Measurements from ENCODE around the gene TLL2.

TLL2 gene

DNA sequence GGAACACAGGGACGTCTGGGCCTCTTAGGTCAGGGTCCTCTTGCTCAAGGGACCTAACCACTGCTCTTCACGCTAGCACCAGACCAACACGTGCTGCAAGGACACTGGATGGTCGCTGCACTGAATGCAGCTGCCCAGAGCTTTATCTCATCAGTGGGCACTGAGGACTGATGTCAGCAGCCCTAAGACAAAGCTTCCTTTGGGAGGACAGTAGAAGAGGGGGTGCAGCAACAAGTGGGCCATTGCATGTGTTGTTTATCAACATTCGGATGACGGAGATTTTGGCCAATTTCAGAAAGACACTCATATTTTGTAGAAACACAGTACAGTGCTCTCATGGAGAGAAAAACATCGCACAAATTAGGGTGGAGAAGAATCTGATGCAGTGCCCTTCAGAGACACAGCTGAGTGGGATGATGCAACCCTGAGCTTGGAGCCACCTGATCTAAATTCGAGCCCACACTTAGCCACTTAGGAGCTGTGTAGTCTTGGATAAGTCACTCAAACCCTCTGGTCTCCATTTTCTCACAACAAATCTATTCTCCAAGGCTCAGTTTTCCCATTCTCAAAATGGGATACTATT is 156.6 kb downstream of the TLL2 start:
- TF ChIP-seq, protein P1, sequence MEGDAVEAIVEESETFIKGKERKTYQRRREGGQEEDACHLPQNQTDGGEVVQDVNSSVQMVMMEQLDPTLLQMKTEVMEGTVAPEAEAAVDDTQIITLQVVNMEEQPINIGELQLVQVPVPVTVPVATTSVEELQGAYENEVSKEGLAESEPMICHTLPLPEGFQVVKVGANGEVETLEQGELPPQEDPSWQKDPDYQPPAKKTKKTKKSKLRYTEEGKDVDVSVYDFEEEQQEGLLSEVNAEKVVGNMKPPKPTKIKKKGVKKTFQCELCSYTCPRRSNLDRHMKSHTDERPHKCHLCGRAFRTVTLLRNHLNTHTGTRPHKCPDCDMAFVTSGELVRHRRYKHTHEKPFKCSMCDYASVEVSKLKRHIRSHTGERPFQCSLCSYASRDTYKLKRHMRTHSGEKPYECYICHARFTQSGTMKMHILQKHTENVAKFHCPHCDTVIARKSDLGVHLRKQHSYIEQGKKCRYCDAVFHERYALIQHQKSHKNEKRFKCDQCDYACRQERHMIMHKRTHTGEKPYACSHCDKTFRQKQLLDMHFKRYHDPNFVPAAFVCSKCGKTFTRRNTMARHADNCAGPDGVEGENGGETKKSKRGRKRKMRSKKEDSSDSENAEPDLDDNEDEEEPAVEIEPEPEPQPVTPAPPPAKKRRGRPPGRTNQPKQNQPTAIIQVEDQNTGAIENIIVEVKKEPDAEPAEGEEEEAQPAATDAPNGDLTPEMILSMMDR (IDR thresholded peaks at IDR 0.05; ENCODE audit: insufficient read depth, low read depth, low read length, missing control alignments) = no peak
- DNase-seq (ENCODE audit: low read depth) = no peak
- no peak overlapping the region for H3K4me3 ChIP-seq (ENCODE audit: low read length)

DNA sequence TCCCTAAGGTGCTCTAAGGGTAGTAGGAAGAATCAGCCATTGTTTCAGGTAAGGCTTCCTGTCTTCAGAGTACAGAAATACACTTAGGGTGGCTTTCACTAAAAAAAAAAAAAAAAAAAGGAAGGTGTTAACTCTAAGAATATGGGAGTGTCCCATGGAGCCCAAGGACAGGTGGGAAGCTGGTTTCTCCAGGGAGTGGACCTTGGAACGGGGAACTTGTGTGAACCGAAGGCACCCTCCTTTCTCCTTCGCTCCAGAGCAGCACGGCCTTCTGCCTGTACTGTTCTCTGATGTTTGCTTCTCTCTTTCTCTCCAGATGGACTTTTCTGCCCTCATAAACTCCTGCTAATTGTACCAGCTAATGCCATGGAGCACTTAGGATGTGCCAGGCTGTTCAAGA is 161.1 kb downstream of the TLL2 start:
- TF ChIP-seq, protein P1 (IDR thresholded peaks at IDR 0.05; ENCODE audit: insufficient read depth, low read depth, low read length, missing control alignments) = no peak
- H3K4me3 ChIP-seq (ENCODE audit: low read length) = no peak overlapping the region
- DNase-seq (ENCODE audit: low read depth) = no peak

DNA sequence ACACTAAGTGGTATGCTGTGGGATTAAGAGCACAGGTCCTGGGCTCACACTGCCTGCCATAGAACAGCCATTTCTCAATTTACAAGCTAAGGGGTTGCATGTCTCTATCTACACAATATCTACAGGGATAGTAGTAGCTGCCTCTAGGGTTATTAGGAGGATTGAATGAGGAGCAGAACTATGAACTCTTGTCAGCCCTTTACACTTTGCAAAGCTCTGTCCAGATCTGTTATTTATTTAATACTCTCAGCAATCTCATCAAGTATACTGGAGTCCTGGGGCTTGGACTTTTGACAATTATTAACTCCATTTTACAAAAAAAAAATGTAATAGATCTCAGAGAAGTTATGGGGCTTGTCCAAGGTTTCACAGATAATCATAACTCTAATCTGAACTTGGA is 161.7 kb downstream of the TLL2 start:
- TF ChIP-seq, protein P1 (IDR thresholded peaks at IDR 0.05; ENCODE audit: insufficient read depth, low read depth, low read length, missing control alignments) = no peak
- DNase-seq (ENCODE audit: low read depth) = no peak
- no peak overlapping the region for H3K4me3 ChIP-seq (ENCODE audit: low read length)

DNA sequence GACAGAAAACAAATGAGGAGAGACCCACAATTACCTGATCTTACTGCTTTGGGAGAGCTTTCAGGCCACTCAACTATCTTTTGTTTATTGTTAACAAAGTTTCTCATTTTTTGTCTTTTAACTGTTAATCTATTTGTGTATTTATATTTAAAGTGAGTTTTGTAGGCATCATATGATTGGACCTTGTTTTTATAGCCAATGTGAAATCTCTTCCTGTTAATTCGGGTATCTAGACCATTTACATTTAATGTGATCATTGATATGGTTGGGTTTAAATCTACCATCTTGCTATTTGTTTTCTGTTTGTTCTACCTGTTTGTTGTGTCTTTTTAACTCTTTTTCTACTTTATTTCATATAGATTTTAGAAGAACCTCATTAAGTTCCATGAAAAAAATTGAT is 167.4 kb downstream of the TLL2 start:
- H3K4me3 ChIP-seq (ENCODE audit: low read length) = no peak overlapping the region
- TF ChIP-seq, protein P1 (IDR thresholded peaks at IDR 0.05; ENCODE audit: insufficient read depth, low read depth, low read length, missing control alignments) = no peak
- no peak for DNase-seq (ENCODE audit: low read depth)

DNA sequence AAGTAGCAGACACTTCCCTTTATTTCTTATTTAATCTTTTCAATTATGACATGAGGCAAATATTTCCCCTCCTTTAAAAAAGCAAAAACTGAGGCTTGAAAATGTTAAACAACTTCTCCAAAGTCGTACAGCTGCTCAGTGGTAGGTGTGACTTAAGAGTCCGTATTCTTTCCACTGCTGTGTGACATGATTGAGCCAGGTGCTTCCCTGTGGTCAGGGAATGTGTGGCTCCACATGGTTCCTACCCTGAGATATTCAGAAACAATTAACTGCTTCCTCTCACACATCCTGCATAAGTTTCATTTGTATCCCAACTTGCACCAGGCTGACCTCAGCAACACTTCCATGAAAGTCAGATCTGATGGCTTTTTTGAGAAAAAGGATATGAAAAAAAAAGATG is 168.5 kb downstream of the TLL2 start:
- TF ChIP-seq, protein P1 (IDR thresholded peaks at IDR 0.05; ENCODE audit: insufficient read depth, low read depth, low read length, missing control alignments) = no peak
- DNase-seq (ENCODE audit: low read depth) = no peak
- no peak overlapping the region for H3K4me3 ChIP-seq (ENCODE audit: low read length)

DNA sequence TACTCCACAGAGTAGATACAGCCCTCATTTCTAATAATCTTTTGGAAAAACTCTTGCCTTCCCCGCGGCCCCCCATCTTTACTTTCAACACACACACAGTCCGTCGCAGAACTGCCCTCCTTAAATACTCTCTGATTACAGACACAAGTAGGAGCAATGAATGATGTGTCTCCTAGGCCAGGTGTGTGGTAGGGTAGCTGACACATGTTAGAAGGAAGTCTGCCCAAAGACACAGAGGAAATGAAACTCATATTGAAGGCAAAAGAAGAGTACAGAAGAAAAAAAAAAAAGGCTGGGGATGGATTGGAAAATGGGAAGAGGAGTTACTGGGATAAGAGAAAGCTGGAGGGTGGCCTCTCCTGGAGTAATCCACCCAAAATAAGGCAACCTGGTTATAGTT is 169.5 kb downstream of the TLL2 start:
- DNase-seq (ENCODE audit: low read depth) = no peak
- TF ChIP-seq, protein P1 (IDR thresholded peaks at IDR 0.05; ENCODE audit: insufficient read depth, low read depth, low read length, missing control alignments) = no peak
- no peak overlapping the region for H3K4me3 ChIP-seq (ENCODE audit: low read length)

DNA sequence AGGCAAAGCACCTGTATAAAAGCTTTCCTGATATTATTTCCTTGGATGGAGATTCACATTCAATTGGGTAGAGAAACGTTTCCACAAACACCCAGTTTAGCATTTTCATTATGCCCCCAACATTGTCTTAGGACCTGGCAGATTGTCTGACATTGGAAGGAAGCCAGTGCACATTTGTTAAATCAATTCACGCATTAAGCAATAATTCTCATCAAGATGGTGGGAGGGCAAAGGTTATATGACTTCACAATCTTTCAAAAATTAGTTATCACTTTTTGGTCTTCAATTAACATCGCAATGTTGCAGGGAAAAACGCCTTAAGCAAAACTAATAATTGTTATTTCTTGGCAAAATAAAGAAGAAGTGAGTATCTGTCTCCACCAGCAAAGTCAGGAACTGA is 171.3 kb downstream of the TLL2 start:
- TF ChIP-seq, protein P1 (IDR thresholded peaks at IDR 0.05; ENCODE audit: insufficient read depth, low read depth, low read length, missing control alignments) = no peak
- no peak overlapping the region for H3K4me3 ChIP-seq (ENCODE audit: low read length)
- no peak for DNase-seq (ENCODE audit: low read depth)

All from epithelial cell of esophagus (primary cell).